ENCODE results near the gene GPSM3. TPM values are rescaled to one million over a fixed set of nuclear protein-coding genes. Genes with fewer than 3 reads are reported as not detected.
"Not testable (repeated sequence)": the region's sequence is repeated elsewhere in the genome, so short reads cannot be mapped to it uniquely, and the experiment has no call there.

GPSM3 gene
- total RNA-seq, 1 donor from 2014 or later = 49.0 TPM

GRCh38 chr6:32190054-32190851 is 2.2 kb downstream of the GPSM3 start, which contains the start of gene PBX2:
Gene PBX2 (minus strand): TSS chr6:32190202. CDS start chr6:32189915, 287 bp downstream.
- Mint-ChIP-seq H3K36me3 (ENCODE audit: low read depth, unreplicated experiment) (peaks cover 30% of the 10 kb centered on the region), H3K4me3 (ENCODE audit: unreplicated experiment) (peak within 1 kb of the TSS; percentile 100), H3K9me3 (ENCODE audit: unreplicated experiment) (no peaks in the 10 kb centered on the region), H3K27ac (ENCODE audit: unreplicated experiment) (peak within 1 kb of the TSS; percentile 97), H3K27me3 (ENCODE audit: unreplicated experiment) (peaks cover 16% of the 10 kb centered on the region), H3K4me1 (ENCODE audit: unreplicated experiment) (peaks cover 75% of the 10 kb centered on the region)
- TF ChIP-seq, protein P1, sequence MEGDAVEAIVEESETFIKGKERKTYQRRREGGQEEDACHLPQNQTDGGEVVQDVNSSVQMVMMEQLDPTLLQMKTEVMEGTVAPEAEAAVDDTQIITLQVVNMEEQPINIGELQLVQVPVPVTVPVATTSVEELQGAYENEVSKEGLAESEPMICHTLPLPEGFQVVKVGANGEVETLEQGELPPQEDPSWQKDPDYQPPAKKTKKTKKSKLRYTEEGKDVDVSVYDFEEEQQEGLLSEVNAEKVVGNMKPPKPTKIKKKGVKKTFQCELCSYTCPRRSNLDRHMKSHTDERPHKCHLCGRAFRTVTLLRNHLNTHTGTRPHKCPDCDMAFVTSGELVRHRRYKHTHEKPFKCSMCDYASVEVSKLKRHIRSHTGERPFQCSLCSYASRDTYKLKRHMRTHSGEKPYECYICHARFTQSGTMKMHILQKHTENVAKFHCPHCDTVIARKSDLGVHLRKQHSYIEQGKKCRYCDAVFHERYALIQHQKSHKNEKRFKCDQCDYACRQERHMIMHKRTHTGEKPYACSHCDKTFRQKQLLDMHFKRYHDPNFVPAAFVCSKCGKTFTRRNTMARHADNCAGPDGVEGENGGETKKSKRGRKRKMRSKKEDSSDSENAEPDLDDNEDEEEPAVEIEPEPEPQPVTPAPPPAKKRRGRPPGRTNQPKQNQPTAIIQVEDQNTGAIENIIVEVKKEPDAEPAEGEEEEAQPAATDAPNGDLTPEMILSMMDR (IDR thresholded peaks at IDR 0.05; ENCODE audit: unreplicated experiment) = no peak
- DNase-seq (ENCODE audit: low spot score) = peak; percentile 58

- peaks cover 27% of the 10 kb centered on the region for H3K36me3 Mint-ChIP-seq (ENCODE audit: low read depth, unreplicated experiment)
- H3K9me3 Mint-ChIP-seq (ENCODE audit: unreplicated experiment) = no peaks in the 10 kb centered on the region
- no peak overlapping the region for H3K27ac Mint-ChIP-seq (ENCODE audit: unreplicated experiment)
- no peak for DNase-seq (ENCODE audit: low spot score)
- H3K4me1 Mint-ChIP-seq (ENCODE audit: unreplicated experiment) = peaks cover 70% of the 10 kb centered on the region
- H3K27me3 Mint-ChIP-seq (ENCODE audit: unreplicated experiment) = peaks cover 16% of the 10 kb centered on the region
- TF ChIP-seq, protein P1 (IDR thresholded peaks at IDR 0.05; ENCODE audit: unreplicated experiment) = no peak
- peak overlapping the region; percentile 100 for H3K4me3 Mint-ChIP-seq (ENCODE audit: unreplicated experiment)
These were observed 2.7 kb downstream of the GPSM3 start for GRCh38 chr6:32189742-32190053.

DNA sequence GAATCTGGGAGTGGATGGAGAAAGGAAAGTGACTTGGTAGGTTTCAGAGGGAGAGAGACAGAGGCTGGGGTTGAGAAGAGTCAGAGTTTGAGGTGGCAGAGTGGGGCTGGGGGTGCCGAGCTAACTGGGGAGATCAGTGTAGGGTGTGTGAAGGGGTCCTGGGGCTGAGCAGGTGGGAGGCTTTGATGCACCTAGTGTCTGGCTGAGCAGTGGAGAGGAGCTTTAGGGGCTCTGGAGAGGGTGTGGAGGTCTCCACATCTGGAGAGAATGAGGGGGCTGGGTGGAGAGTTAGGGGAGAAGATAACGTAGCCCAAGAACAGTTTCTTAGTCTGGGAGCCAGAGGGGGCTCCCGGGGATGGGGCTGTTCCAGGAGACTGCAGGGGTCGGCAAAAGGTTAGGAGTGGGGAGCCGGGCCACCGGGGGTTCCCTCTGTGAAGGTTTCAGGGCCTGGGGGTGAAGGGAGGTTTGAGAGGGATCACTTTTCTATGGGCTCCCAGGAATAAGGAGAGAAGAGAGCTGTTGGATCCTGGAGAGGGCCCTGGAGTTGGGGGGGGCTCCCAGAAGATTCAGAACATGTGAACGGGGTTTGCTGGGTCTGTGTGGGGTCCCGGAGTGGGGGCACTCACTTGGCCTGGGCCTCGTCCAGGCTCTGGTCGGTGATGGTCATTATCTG is 3.2 kb downstream of the GPSM3 start:
- Mint-ChIP-seq H3K4me1 (ENCODE audit: unreplicated experiment) (peaks cover 68% of the 10 kb centered on the region), H3K27me3 (ENCODE audit: unreplicated experiment) (peaks cover 16% of the 10 kb centered on the region), H3K9me3 (ENCODE audit: unreplicated experiment) (no peaks in the 10 kb centered on the region), H3K27ac (ENCODE audit: unreplicated experiment) (peak overlapping the region; percentile 96), H3K4me3 (ENCODE audit: unreplicated experiment) (peak overlapping the region; percentile 100), H3K36me3 (ENCODE audit: low read depth, unreplicated experiment) (peaks cover 27% of the 10 kb centered on the region)
- DNase-seq (ENCODE audit: low spot score) = no peak
- TF ChIP-seq, protein P1 (IDR thresholded peaks at IDR 0.05; ENCODE audit: unreplicated experiment) = no peak

- Mint-ChIP-seq H3K4me3 (ENCODE audit: unreplicated experiment) (peak overlapping the region; percentile 100), H3K9me3 (ENCODE audit: unreplicated experiment) (no peaks in the 10 kb centered on the region), H3K36me3 (ENCODE audit: low read depth, unreplicated experiment) (peaks cover 27% of the 10 kb centered on the region), H3K27ac (ENCODE audit: unreplicated experiment) (peak overlapping the region; percentile 96), H3K4me1 (ENCODE audit: unreplicated experiment) (peaks cover 67% of the 10 kb centered on the region), H3K27me3 (ENCODE audit: unreplicated experiment) (peaks cover 16% of the 10 kb centered on the region)
- TF ChIP-seq, protein P1 (IDR thresholded peaks at IDR 0.05; ENCODE audit: unreplicated experiment) = no peak
- no peak for DNase-seq (ENCODE audit: low spot score)
These were observed 3.9 kb downstream of the GPSM3 start for GRCh38 chr6:32188381-32189068.

DNA sequence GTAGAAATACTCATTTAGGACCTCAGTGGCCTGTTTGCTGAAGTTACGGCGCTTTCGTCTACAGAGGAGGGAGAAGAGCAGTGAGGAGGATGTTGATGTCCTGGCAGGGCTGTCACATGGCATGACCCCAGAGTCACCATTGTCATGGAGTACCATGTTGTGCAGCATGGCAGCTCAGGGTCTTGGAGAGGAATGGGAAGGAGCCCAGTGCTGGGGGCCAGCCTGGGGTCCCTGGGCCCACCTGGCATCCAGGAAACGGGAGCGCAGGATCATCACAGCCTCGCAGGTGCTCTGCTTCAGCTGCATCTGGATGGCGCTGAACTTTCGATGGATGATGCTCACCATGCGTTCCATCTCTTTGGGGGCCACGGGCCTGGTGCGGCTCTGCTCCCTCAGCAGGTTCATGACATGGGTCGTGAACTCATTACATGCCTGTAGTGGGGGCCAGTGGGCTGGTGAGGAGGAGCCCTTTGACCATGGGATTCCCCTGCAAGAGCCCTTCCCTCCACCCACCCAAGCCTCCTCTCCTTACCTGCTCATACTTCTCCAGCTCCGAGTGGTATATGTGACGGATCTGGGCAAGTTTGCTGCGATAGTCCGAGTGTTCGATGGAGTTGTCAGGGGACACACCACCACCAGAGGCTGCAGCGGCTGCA is 4.6 kb downstream of the GPSM3 start:
- not testable (repeated sequence) for H3K9me3 Mint-ChIP-seq (ENCODE audit: unreplicated experiment)
- peaks cover 62% of the 10 kb centered on the region for H3K4me1 Mint-ChIP-seq (ENCODE audit: unreplicated experiment)
- H3K27me3 Mint-ChIP-seq (ENCODE audit: unreplicated experiment) = peaks cover 16% of the 10 kb centered on the region

More for the DNA sequence above, 4.6 kb downstream of the GPSM3 start:
- H3K27ac Mint-ChIP-seq (ENCODE audit: unreplicated experiment) = peak overlapping the region; percentile 91
- not testable (repeated sequence) for DNase-seq (ENCODE audit: low spot score)
- peak overlapping the region; percentile 100 for H3K4me3 Mint-ChIP-seq (ENCODE audit: unreplicated experiment)
- H3K36me3 Mint-ChIP-seq (ENCODE audit: low read depth, unreplicated experiment) = peaks cover 27% of the 10 kb centered on the region

Measured in endothelial cell (in vitro differentiated cells).